Neural crest cell (in vitro differentiated cells): ENCODE results near the gene ANK3. TPM values are rescaled to one million over a fixed set of nuclear protein-coding genes. Genes with fewer than 3 reads are reported as not detected.

ENCODE experiments used
- DNase-seq: peaks from one replicate; pipeline ENCODE4 v3.0.0; 2021; ENCODE audit warnings: low read depth, mixed read lengths, low spot score
- H3K27ac Mint-ChIP-seq: one replicate; pipeline ENCODE4 v1.8.0; 2021; ENCODE audit warnings: mild to moderate bottlenecking, mixed read lengths; ENCODE audit not compliant: unreplicated experiment
- H3K27me3 Mint-ChIP-seq: 2 replicates; pipeline ENCODE4 v1.8.0; 2021; ENCODE audit warnings: low read depth, mild to moderate bottlenecking, mixed read lengths
- H3K36me3 Mint-ChIP-seq: 2 replicates; pipeline ENCODE4 v1.8.0; 2021; ENCODE audit warnings: low read depth, mild to moderate bottlenecking, mixed read lengths
- H3K4me1 Mint-ChIP-seq: 2 replicates; pipeline ENCODE4 v1.8.0; 2021; ENCODE audit warnings: mixed read lengths
- H3K4me3 Mint-ChIP-seq: one replicate; pipeline ENCODE4 v1.8.0; 2021; ENCODE audit warnings: mild to moderate bottlenecking, mixed read lengths
- H3K9me3 Mint-ChIP-seq: 2 replicates; pipeline ENCODE4 v1.8.0; 2021; ENCODE audit warnings: mixed read lengths
- total RNA-seq: library from RNA; stranded (reverse); gene quantifications from 2 replicates; pipeline ENCODE4 v1.2.1, GENCODE V29; 2021
- TF ChIP-seq, protein P1 (sequence below): fragments of 200-600 bp; sonication (generic); conservative IDR thresholded peaks from 2 replicates; pipeline ENCODE4 v1.5.0; 2021; ENCODE audit warnings: antibody characterized with exemption, mild to moderate bottlenecking

Gene ANK3
- total RNA-seq, 1 donor from 2014 or later = 45.2 TPM

DNA sequence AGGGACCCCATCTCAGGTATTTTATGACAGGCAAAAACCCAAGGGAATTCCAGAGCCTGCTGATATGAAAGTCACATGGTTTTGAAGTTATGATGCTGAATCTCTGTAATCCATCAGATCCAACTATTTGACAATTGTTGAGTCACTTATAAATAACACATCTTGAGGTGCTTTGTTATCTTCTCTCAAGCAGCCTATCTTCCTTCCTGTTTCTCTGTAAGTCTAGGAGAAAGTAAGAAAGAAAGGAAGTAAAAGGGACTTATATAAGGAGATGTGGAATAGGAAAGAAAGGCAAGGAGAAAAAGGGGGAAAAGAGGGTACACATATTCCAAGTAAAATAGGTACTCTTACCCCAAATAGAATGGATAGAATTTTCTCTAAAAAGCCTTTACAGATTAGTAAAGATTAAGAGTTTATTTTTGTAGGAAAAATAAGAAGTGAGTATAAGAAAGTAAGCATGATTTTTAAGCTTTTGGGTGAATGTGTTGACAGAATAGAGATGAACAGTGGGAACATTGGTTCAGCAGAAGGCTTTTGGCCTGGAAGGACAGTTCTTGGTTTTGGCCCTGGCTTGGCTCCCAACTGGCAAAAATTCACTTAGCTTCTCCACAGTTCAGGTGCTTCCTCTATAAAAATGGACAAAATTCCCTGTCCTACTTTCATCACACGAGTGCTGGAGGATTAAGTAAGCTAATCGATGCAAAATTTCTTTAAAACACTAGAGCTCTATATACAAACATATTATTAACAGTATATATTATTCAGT, 39.6 kb upstream of the ANK3 start:
- H3K4me1 Mint-ChIP-seq = no peaks in the 10 kb centered on the region
- H3K4me3 Mint-ChIP-seq = no peak overlapping the region
- no peaks in the 10 kb centered on the region for H3K9me3 Mint-ChIP-seq
- H3K27ac Mint-ChIP-seq = no peak overlapping the region
- DNase-seq = no peak
- no peaks in the 10 kb centered on the region for H3K27me3 Mint-ChIP-seq
- TF ChIP-seq, protein P1, sequence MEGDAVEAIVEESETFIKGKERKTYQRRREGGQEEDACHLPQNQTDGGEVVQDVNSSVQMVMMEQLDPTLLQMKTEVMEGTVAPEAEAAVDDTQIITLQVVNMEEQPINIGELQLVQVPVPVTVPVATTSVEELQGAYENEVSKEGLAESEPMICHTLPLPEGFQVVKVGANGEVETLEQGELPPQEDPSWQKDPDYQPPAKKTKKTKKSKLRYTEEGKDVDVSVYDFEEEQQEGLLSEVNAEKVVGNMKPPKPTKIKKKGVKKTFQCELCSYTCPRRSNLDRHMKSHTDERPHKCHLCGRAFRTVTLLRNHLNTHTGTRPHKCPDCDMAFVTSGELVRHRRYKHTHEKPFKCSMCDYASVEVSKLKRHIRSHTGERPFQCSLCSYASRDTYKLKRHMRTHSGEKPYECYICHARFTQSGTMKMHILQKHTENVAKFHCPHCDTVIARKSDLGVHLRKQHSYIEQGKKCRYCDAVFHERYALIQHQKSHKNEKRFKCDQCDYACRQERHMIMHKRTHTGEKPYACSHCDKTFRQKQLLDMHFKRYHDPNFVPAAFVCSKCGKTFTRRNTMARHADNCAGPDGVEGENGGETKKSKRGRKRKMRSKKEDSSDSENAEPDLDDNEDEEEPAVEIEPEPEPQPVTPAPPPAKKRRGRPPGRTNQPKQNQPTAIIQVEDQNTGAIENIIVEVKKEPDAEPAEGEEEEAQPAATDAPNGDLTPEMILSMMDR = no peak
- no peaks in the 10 kb centered on the region for H3K36me3 Mint-ChIP-seq

DNA sequence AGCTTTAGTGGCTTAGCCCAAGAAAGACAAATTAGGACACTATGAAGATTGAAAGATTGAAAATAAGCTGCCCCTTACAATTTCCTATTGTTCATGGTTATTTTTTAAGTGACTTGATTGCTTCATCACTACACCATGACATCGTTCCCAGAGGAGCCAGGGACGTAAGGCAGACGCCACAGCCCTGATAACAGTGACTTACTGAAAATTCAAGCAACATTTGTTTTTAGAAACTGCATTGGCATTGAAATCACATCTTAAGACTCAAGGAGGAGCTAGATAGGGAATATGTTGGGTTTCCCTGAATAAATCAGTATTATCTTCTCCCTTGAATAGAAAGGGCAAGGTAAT, 38.7 kb upstream of the ANK3 start:
- TF ChIP-seq, protein P1 = no peak
- Mint-ChIP-seq H3K27me3 (no peaks in the 10 kb centered on the region), H3K36me3 (no peaks in the 10 kb centered on the region), H3K4me1 (no peaks in the 10 kb centered on the region), H3K27ac (no peak overlapping the region), H3K4me3 (no peak overlapping the region), H3K9me3 (no peaks in the 10 kb centered on the region)
- DNase-seq = no peak

DNA sequence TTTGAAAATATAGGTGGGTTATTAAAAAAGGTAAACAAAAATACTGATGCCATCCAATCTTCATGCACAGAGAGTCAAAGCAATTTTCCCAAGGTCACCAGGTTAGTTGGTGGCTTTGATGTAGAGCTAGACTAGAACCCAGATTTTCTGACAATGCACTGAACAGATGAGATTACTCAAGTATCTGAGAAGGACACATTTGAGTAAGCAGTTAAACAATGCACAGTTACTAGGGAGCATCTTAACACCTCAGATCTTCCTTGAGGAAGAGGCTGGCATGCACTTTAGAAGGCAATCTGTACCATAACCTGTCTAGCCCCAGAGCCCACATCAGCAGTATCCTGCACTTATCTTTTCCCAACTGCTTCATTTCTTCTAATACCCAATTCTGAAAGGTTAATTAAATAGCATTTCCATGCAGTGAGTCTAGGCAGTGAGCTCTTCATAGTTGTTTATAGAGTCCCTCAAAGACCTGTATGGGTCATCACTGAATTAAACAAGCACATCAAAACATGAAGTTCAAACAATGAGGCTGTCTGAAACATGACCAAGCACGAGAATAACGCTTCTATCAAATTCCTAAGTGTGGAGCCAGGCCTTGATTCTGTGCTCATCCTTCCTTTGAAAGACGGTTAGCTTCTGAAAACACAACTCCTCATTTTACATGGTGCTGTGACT, 38.2 kb upstream of the ANK3 start:
- no peak for DNase-seq
- Mint-ChIP-seq H3K27ac (no peak overlapping the region), H3K36me3 (no peaks in the 10 kb centered on the region), H3K4me3 (no peak overlapping the region), H3K27me3 (no peaks in the 10 kb centered on the region), H3K9me3 (no peaks in the 10 kb centered on the region), H3K4me1 (no peaks in the 10 kb centered on the region)
- TF ChIP-seq, protein P1 = no peak

DNA sequence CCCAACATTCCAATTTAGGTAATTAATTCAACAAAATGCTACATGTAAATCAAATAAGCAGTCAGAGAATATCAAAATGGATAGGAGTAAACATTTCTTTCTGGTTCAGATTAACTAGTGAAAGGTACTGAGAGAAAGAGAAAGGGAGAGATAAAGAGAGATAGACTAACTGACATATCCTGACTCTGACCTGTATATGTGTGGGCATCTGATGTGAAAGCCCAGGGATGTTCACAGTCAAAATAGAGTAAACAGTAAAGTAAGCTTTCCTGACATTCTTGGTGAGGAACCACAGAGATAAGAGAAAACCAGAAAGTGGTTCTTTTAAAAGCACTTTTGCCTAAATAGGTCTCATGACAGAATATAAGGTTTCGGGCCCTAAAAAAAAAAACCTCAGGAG, 37.5 kb upstream of the ANK3 start:
- Mint-ChIP-seq H3K4me1 (no peaks in the 10 kb centered on the region), H3K4me3 (no peak overlapping the region), H3K36me3 (no peaks in the 10 kb centered on the region), H3K9me3 (no peaks in the 10 kb centered on the region), H3K27ac (no peak overlapping the region), H3K27me3 (no peaks in the 10 kb centered on the region)
- TF ChIP-seq, protein P1 = no peak
- DNase-seq = no peak

DNA sequence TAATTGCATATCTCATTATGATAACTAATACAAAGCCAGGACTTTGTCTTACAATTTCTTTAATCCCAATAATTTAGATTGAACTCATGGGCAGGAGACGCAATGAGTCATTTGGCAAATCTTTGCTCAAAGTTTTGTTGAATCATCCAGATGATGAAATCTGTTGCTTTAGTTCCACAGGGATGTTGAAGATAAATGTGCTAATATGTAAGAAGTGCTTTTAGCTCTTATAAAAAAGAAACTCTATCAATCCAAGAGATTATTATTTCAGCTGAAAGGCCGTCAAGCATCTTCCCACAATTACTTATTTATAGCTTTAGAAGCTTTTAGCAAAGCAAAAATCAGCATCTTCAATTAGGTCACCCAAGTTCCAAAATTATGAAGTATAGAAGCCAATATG, 36.8 kb upstream of the ANK3 start:
- Mint-ChIP-seq H3K4me3 (no peak overlapping the region), H3K9me3 (no peaks in the 10 kb centered on the region), H3K27me3 (no peaks in the 10 kb centered on the region), H3K36me3 (no peaks in the 10 kb centered on the region), H3K27ac (no peak overlapping the region), H3K4me1 (no peaks in the 10 kb centered on the region)
- TF ChIP-seq, protein P1 = no peak
- DNase-seq = no peak
